Raji (cell line): Measurements from ENCODE around the gene ASCL1.

ENCODE experiments used
- POLR2A ChIP-seq: IDR thresholded peaks from 2 replicates; pipeline ENCODE4 v1.6.1; 2011; ENCODE audit warnings: low read depth, low read length, control low read depth; ENCODE audit not compliant: insufficient read depth

ASCL1 gene

DNA sequence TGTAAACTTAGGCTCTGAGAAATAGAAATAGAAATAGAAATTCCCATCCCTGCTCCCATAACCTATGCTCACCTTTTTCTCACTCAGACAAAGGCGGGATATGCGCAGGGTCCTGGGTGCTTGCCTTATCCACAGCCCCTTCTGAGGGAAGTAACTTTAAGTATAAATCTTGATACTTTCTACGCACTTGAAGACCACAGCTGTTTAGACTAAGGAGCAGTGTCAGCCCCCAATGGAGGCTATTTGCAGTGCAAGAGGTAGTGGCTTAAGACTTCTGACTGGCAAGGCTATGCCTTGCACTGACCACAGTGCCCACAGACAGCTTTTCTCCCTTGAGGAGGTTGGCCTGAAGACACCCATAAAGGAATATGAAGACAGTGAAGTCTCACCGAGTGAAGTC is 35.2 kb downstream of the ASCL1 start:
- TF ChIP-seq POLR2A: no peak

DNA sequence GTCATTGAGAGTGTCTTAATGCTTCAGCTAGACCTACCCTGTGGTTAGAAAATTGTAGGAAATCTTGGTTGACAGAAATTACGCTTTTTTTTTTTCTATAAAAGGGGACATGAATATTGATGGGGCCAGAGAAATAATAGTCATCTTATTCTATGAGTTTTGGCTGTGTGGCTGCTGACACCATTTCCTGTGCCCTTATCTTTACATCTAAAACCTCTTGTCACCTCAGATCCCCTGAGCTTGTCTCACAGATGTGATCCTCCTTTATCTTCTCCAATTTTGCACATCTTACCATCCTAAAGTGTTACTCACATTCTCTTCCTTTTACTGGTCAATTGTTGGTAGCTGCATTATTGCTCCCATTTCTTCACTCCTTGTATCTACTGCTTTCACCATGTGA is 36.1 kb downstream of the ASCL1 start:
- TF ChIP-seq POLR2A: no peak

GRCh38 chr12:102995372-102995771 is 37.9 kb downstream of the ASCL1 start:
- no peak for TF ChIP-seq POLR2A
